ENCODE results near the gene GLRA3.
"Not testable (repeated sequence)": the region's sequence is repeated elsewhere in the genome, so short reads cannot be mapped to it uniquely, and the experiment has no call there.

GLRA3 gene

GRCh38 chr4:174810834-174811233 lies 18.2 kb downstream of the GLRA3 start:
- TF ChIP-seq ZFX (IDR thresholded peaks at IDR 0.05), result no peak
- TF ChIP-seq CTCF (conservative IDR thresholded peaks at IDR 0.05), result no peak
- H3K27ac ChIP-seq, result no peak overlapping the region

DNA sequence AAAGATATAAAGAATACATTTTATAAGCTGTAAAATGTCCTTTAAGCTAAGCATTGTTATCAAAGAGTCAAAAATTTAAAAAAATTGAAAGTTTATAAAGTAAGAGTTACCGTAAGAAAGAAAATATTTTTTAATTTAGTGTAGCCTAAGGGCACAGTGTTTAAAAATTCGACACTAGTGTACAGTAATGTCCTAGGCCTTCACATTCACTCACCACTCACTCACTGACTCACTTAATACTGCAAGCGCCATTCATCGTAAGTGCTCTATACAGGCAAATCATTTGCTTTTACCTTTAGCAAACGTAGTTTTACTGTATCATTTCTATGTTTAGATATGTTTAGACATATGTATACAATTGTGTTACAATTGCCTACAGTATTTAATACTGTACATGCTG lies 20.2 kb downstream of the GLRA3 start:
- TF ChIP-seq CTCF (conservative IDR thresholded peaks at IDR 0.05) (no peak), ZFX (IDR thresholded peaks at IDR 0.05) (no peak)
- H3K27ac ChIP-seq, result no peak overlapping the region

DNA sequence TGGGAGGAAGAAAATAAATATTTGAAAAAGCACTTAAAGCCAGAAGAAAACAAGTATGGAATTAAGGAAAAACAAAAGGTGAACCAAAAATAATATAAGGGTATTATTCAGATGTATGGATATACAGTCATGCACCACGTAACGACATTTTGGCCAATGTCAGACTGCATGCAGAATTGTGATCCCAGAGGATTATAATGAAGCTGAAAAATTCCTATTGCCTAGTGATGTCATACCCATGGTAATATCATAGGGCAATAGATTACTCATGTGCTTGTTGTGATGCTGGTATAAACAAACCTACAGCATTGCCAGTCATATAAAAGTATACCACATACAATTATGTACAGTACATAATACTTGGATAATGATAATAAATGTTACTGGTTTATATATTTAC lies 20.9 kb downstream of the GLRA3 start:
- H3K27ac ChIP-seq, result no peak overlapping the region
- TF ChIP-seq CTCF (conservative IDR thresholded peaks at IDR 0.05), result no peak
- TF ChIP-seq ZFX (IDR thresholded peaks at IDR 0.05), result no peak

GRCh38 chr4:174805746-174806145 lies 23.3 kb downstream of the GLRA3 start:
- no peak overlapping the region for H3K27ac ChIP-seq
- no peak for TF ChIP-seq ZFX (IDR thresholded peaks at IDR 0.05)
- TF ChIP-seq CTCF (conservative IDR thresholded peaks at IDR 0.05), result no peak

- no peak overlapping the region for H3K27ac ChIP-seq
- TF ChIP-seq CTCF (conservative IDR thresholded peaks at IDR 0.05), result no peak
- TF ChIP-seq ZFX (IDR thresholded peaks at IDR 0.05), result no peak
These were observed 34.4 kb downstream of the GLRA3 start for GRCh38 chr4:174794543-174795094.

DNA sequence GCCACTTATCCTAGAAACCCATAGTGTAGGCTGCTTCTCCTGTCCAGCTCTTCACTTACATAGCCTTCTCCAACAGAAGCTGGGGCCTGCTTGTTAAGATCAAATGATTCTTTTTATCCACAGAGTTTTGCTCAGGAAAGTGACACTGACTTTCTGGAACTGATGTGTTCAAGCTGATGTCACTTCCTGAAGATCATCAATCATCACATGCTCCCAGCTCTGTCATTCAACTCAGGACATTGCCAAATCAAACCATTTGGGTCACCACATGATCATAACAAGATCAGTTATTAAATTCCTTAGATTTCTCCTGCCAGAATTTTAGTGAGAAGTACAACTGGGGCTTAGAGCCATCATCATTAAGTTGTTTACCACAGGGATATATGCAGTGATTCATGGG lies 39.4 kb downstream of the GLRA3 start:
- H3K27ac ChIP-seq, result no peak overlapping the region
- TF ChIP-seq ZFX (IDR thresholded peaks at IDR 0.05) (no peak), CTCF (conservative IDR thresholded peaks at IDR 0.05) (no peak)

DNA sequence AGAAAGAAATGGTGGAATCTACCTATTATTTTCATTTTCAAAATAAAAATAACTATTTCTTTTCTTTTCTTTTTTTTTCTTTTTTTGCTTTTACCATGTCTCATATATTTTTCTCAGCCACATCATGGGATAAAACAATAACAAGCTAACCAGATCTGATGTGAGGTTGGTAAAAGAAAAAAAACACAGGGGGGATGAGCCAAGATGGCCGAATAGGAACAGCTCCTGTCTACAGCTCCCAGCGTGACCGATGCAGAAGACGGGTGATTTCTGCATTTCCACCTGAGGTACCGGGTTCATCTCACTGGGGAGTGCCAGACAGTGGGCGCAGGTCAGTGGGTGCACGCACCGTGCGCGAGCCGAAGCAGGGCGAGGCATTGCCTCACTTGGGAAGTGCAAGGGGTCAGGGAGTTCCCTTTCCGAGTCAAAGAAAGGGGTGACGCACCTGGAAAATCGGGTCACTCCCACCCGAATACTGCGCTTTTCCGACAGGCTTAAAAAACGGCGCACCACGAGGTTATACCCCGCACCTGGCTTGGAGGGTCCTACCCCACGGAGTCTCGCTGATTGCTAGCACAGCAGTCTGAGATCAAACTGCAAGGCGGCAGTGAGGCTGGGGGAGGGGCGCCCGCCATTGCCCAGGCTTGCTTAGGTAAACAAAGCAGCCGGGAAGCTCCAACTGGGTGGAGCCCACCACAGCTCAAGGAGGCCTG lies 50.6 kb downstream of the GLRA3 start:
- H3K27ac ChIP-seq, result not testable (repeated sequence)

DNA sequence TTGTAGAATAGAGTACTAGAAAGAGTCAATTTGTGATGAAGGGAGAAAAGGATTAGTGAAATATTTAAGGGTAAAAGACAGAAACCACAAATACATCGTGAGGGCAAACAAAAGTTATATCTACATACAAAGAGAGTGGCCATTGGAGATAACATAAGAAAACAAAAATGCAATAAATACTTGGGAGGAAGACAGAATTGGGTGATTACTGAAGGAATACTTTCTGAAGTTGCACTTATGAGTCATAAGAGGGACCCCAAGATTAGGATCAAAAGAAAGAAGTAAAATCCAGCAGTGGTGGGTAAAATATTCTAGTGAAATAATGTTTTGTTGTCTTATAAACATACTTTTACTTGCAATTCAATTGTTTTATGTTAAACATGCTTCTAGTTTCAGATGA lies 53.7 kb downstream of the GLRA3 start:
- H3K27ac ChIP-seq, result no peak overlapping the region
- TF ChIP-seq ZFX (IDR thresholded peaks at IDR 0.05) (no peak), CTCF (conservative IDR thresholded peaks at IDR 0.05) (no peak)
